ENCODE data around the gene ORC4.

GRCh38 chr2:148023861-148024260 lies 3.3 kb upstream of the ORC4 start:
- TF ChIP-seq POLR2AphosphoS5 (IDR thresholded peaks at IDR 0.05) (no peak), CTCF (IDR thresholded peaks at IDR 0.05) (no peak)
